ENCODE data around the gene GORASP2.

Gene GORASP2

GRCh38 chr2:170922634-170923494 lies 6.2 kb upstream of the GORASP2 start:
- no peak overlapping the region for H3K4me2 ChIP-seq (ENCODE audit: low read depth, low read length)
- peaks cover under 1% of the 10 kb centered on the region; the same call in 1 of the 2 replicates for H3K4me1 ChIP-seq (ENCODE audit: low read length)
- H3K4me3 ChIP-seq (ENCODE audit: low read length), result no peak overlapping the region
- TF ChIP-seq EZH2phosphoT487 (IDR thresholded peaks at IDR 0.05; ENCODE audit: low read length), result no peak
- no peak for TF ChIP-seq EZH2 (optimal IDR thresholded peaks at IDR 0.05; ENCODE audit: low read depth, low read length)
- no peak for TF ChIP-seq CTCF (IDR thresholded peaks at IDR 0.05; ENCODE audit: low read length)
- H3K27me3 ChIP-seq (replicated peaks; ENCODE audit: insufficient read depth, low read length), result no peaks in the 10 kb centered on the region
- no peak overlapping the region for H3K9ac ChIP-seq (ENCODE audit: low read length)
- no peak overlapping the region for H2AFZ ChIP-seq (ENCODE audit: low read length)
- H3K9me2 ChIP-seq (replicated peaks; ENCODE audit: insufficient read depth, low read length), result no peaks in the 10 kb centered on the region
- no peaks in the 10 kb centered on the region for H3K9me3 ChIP-seq (replicated peaks; ENCODE audit: insufficient read depth, low read length)
- no peak overlapping the region for H3K27ac ChIP-seq (ENCODE audit: low read length)
- no peaks in the 10 kb centered on the region for H3F3A ChIP-seq (ENCODE audit: insufficient read depth, low read length)
- no peaks in the 10 kb centered on the region for H3K36me3 ChIP-seq (replicated peaks; ENCODE audit: insufficient read depth, low read length)
- no peaks in the 10 kb centered on the region for H4K20me1 ChIP-seq (ENCODE audit: insufficient read depth, low read length)
- DNase-seq, result no peak
- no peaks in the 10 kb centered on the region for H3K79me2 ChIP-seq (ENCODE audit: low read length)

- Histone ChIP-seq H2AFZ (ENCODE audit: low read length) (no peak overlapping the region), H3K4me2 (ENCODE audit: low read depth, low read length) (no peak overlapping the region), H3K9me2 (replicated peaks; ENCODE audit: insufficient read depth, low read length) (no peaks in the 10 kb centered on the region), H3K4me3 (ENCODE audit: low read length) (no peak overlapping the region), H3K79me2 (ENCODE audit: low read length) (no peaks in the 10 kb centered on the region), H3K27me3 (replicated peaks; ENCODE audit: insufficient read depth, low read length) (no peaks in the 10 kb centered on the region), H3K27ac (ENCODE audit: low read length) (no peak overlapping the region), H3K4me1 (ENCODE audit: low read length) (peaks cover 6% of the 10 kb centered on the region; the same call in 1 of the 2 replicates), H3F3A (ENCODE audit: insufficient read depth, low read length) (0 out of 2 replicates have a peak, but pooled peaks cover 3% of the 10 kb centered on the region), H3K9me3 (replicated peaks; ENCODE audit: insufficient read depth, low read length) (no peaks in the 10 kb centered on the region), H3K36me3 (replicated peaks; ENCODE audit: insufficient read depth, low read length) (no peaks in the 10 kb centered on the region), H3K9ac (ENCODE audit: low read length) (no peak overlapping the region), H4K20me1 (ENCODE audit: insufficient read depth, low read length) (no peaks in the 10 kb centered on the region)
- TF ChIP-seq EZH2 (optimal IDR thresholded peaks at IDR 0.05; ENCODE audit: low read depth, low read length) (no peak), CTCF (IDR thresholded peaks at IDR 0.05; ENCODE audit: low read length) (no peak), EZH2phosphoT487 (IDR thresholded peaks at IDR 0.05; ENCODE audit: low read length) (no peak)
- DNase-seq, result no peak
Measured at GRCh38 chr2:170923799-170924198, 5.3 kb upstream of the GORASP2 start.

GRCh38 chr2:170924969-170925368 lies 4.1 kb upstream of the GORASP2 start:
- no peak overlapping the region for H3K27ac ChIP-seq (ENCODE audit: low read length)
- no peaks in the 10 kb centered on the region for H3K9me2 ChIP-seq (replicated peaks; ENCODE audit: insufficient read depth, low read length)
- no peaks in the 10 kb centered on the region for H4K20me1 ChIP-seq (ENCODE audit: insufficient read depth, low read length)
- H3K4me2 ChIP-seq (ENCODE audit: low read depth, low read length), result no peak overlapping the region
- no peak overlapping the region for H3K9ac ChIP-seq (ENCODE audit: low read length)
- H3K4me3 ChIP-seq (ENCODE audit: low read length), result no peak overlapping the region
- H3K36me3 ChIP-seq (replicated peaks; ENCODE audit: insufficient read depth, low read length), result no peaks in the 10 kb centered on the region
- no peaks in the 10 kb centered on the region for H3K27me3 ChIP-seq (replicated peaks; ENCODE audit: insufficient read depth, low read length)
- H3F3A ChIP-seq (ENCODE audit: insufficient read depth, low read length), result peaks cover 5% of the 10 kb centered on the region; the same call in 1 of the 2 replicates
- H3K4me1 ChIP-seq (ENCODE audit: low read length), result peaks cover 6% of the 10 kb centered on the region; the same call in 1 of the 2 replicates
- TF ChIP-seq EZH2phosphoT487 (IDR thresholded peaks at IDR 0.05; ENCODE audit: low read length), result no peak
- no peak for TF ChIP-seq CTCF (IDR thresholded peaks at IDR 0.05; ENCODE audit: low read length)
- TF ChIP-seq EZH2 (optimal IDR thresholded peaks at IDR 0.05; ENCODE audit: low read depth, low read length), result no peak
- H3K9me3 ChIP-seq (replicated peaks; ENCODE audit: insufficient read depth, low read length), result no peaks in the 10 kb centered on the region
- peaks cover 9% of the 10 kb centered on the region for H3K79me2 ChIP-seq (ENCODE audit: low read length)
- DNase-seq, result no peak
- no peak overlapping the region for H2AFZ ChIP-seq (ENCODE audit: low read length)

All from MM.1S (cell line).